GM18519 (cell line): ENCODE data around the gene PRKACA.
"Not testable (repeated sequence)": the region's sequence is repeated elsewhere in the genome, so short reads cannot be mapped to it uniquely, and the experiment has no call there.

Experiments
- ATAC-seq: cut with Tn5 transposase; IDR thresholded peaks from one replicate; pipeline ENCODE4 v1.9.1; 2021; ENCODE audit warnings: mild to moderate bottlenecking, moderate library complexity; ENCODE audit not compliant: unreplicated experiment, low FRiP score

The PRKACA gene

DNA sequence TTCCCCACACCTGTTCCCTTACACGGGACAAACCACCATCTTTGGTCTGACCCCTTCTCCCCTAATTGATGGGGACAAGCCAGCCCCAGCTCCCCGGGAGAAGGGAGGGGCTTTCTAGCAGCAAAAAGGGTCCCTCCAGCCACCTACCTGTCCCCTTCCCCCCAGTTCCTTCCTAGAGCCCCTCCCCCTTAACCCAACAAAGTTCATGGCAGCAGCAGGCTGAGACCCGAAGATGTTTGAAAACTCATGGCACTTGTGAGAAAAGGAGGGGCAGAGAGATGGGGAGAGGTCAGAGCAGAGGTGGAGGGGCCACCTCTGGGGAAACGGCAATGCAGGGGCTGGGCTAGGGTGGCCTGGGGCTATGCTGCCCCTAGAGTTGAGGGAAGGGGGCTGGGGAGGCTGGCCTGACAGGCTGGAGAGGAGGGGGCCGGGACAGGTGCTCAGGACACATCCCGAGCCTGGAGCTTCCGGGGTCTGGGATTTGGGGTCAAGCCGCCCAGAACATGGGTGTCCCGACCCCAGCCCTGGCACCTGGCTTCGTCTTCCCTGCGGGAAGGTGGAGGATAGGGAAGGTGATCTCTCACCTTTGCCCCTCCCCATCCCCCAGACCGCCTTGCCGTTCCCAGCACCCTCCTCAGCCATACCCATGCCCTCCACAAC is 31.3 kb upstream of the PRKACA start:
- ATAC-seq: no peak

DNA sequence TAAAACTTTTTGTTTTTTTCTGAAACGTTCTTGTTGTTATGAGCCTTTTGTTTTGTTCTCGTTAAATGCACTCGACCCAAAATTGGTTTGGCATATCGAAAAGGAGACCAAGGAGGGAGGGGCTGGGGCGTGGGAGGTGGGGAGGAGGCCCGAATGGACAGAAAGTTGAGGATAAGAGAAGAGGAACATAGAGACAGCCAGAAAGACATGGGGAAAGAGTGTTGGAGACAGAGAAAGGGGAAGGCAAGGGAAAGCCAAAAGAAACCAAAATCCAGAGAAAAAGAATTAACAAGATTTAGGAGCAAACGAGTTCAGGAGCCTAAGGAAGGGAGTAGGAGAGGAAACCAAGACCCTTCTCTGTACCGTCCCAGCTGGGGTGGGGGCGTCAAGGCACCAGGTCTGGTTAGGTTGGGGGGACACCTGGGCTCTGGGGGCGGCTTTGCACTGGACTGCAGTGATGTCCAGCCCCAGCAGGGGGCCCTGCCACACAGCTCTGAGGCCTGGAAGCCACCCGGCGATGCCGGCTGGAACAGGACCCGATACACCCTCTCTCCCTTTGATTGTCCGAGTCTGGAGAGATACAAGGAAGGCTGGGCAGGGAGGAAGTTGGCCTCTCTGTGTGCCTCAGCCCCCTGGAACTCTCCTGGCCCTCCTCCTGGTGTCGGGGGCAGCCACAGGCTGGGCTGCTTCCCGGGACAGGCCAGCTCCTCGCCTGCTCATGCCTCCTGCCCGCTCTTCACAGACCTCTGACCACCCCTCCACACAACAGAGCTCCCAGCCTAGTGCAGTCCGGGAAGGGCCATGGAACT is 30.4 kb upstream of the PRKACA start:
- no peak for ATAC-seq

DNA sequence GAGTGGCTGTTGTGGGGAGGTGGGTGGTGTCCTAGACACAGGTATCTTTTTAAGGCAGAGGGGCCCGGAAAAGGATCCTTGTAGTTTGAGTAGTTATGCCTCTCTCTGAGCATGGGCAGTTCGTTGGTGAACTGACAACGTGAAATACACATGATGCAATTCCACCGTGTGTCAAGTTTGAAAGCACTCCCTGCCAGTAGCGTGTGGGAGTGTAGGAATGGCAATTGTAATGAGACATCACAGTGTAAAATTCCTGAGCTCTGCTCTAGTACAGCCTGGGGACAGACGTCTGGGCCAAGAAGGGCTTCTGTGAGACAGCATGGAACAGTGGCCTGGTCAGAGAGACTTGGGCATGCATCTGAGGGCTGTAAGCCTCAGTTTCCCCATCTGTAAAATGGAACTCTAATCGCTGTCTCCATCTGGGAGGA is 29.2 kb upstream of the PRKACA start:
- no peak for ATAC-seq

DNA sequence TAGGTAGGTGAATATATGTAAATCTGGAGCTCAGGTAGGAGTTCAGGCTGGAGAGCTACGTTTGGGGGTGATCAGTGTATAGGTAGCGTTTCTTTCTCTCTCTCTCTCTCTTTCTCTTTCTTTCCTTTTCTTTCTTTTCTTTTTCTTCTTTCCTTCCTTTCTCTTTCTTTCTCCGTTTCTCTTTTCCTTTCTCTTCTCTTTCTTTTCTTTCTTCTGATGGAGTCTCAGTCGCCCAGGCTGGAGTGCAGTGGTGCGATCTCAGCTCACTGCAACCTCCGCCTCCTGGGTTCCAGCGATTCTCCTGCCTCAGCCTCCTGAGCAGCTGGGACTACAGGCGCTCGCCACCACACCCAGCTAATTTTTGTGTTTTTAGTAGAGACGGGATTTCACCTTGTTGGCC is 28.6 kb upstream of the PRKACA start:
- not testable (repeated sequence) for ATAC-seq

DNA sequence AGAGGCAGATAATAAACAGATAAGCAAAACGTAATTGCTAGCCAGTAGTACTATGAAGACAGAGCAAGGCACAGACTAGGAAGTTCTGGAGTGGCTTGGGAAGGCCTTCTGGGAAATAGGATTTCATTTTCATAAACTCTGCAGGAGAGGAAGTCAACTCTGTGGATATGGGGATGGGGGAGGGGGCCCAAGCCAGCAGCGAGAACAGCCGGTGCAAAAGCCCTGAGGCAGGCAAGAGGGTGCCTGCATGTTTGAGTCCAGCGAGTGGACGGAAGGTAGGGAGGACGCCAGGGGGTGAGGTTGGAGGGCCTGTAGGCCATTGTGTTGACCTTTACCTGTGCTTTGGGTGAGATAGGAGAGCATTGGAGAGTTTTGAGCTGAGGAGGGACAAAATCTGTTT is 27.8 kb upstream of the PRKACA start:
- no peak for ATAC-seq

DNA sequence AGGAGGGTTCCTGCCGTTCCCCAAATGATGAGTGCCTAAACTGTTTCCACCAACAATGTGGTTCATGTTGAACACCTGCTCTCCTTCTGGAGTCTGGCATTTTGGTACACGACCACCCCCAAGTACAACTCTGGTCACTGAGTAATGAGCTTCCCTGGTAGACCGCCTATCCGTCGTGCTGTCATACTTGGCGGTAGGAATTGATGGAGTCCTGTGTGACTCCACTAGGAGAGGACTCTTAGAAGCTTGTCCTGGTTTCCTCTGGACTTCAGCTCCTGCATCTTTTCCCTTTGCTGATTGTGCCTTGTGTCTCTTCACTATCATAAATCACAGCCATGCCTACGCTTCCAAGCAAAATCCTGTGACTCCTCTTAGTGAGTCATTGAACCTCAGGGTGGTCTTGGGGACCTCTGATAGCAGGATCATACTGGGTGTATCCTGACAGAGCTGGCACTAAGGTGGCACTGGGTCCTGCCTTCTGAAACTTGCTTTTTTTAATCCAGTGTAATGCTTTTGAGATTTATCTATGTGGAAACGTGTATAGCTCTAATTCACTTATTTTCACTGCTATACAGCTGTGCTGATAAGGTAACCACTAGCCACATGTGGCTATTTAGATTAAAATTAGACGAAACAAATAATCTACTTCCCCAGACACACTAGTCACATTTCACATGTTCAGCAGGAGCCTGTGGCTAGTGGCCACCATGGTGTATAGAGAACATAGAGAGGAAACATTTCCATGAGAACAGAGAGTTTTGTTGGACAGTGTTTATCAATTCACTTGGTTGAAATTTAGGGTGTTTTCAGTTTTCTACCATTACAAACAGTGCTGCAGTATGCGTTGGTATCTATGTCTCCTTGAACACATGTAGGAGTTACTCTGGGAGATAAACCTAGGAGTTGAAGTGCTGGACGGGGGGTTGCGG is 25.0 kb upstream of the PRKACA start:
- ATAC-seq: no peak

DNA sequence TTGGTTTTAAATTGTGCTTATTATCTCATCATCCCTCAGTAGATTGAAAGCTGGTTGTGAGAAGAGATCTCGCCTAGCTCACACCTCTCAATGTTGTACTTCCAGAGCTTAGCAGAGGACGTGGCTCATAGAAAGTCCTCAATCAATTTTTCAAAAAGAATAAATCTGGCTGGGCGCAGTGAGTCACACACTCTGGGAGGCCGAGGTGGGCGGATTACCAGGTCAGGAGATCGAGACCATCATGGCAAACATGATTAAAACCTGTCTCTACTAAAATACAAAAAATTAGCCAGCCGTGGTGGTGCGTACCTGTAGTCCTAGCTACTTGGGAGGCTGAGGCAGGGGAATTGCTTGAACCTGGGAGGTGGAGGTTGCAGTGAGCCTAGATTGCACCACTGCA is 23.5 kb upstream of the PRKACA start:
- ATAC-seq: no peak

DNA sequence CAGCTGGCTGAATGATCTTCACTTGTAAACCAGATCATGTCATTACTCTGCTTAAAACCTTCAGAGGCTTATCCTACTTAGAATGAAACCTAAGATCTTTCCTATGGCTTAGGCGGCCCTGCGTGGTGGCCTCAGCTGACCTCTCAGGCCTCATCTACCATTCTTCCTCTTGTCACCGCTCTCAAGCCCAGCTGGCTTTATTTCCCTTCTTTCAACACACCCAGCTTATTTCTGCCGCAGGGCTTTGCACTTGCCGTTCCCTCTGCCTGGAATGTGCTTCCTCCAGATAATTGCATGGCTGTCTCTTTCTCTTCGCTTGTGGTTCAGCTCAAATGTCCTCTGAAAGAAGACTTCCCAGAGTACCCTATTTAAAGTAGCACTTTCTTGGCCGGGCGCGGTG is 22.4 kb upstream of the PRKACA start:
- ATAC-seq: no peak

DNA sequence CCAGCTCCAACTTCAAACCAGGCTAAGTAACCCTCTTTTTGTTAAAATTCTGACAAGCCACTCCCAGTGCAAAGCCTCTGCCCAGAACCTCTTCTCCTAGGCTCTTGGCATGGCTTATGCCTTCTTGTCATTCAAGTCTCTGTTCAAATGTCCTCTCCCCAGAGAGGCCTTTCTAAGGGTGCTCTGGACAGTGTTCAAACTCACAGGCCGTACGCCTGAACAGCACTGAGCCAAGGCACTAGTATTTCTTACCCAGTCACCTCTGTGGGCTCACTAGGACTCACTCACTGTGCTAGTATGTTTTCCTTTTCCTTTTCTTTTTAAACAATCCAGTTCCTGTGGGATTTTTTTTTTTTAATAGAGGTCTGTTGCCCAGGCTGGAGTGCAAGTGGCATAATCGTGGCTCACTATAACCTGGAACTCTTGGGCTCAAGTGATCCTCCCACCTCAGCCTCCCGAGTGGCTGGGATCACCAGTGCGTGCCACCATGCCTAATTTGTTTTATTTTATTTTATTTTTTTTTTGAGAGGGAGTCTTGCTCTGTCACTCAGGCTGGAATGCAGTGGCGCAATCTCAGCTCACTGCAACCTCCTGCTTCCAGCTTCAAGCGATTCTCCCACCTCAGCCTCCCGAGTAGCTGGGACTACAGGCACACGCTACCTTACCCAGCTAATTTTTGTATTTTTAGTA is 21.2 kb upstream of the PRKACA start:
- no peak for ATAC-seq

DNA sequence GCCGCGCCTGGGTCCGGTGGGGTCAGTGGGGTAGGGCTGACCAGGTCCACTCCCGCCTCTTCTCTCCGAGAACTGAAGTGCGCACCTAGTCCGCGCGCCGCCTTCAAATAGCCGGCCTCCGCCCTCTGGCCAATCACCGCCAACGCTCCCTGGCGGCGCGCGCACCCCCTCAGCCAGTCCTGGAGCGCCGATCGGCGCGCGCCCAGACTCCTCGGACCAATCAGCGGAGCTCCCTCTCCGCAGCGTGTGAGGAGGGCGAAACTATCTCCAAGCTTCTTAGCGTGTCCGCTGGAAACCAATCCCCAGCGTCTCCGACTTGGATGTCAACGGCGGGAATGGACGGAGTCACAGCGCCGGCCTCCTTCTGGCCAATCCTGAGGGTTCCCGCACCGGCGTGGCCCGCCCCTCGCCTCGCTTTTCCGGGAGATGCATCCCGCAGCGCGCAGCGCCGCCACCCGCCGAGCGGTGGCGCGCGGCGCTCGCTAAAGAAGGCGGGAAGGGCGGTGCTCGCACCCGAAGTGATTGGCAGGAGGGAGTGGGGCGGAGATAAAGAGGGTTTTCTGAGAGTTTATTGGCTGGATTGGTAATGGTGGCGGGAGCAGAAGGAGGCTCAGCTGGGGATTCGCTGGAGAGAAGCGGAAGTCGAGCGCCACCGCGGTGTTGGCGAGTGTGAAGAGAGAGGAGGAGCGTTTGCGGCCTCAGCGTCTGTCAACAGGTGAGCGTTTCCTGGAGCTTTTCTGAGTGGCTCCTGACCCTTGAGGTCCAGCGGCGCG is 19.1 kb upstream of the PRKACA start, which contains the start of gene ASF1B:
Gene ASF1B, minus strand, starts transcription at position 81 of the 773 bp plus-strand sequence. CDS start 133 bp downstream, outside the sequence.
- ATAC-seq: peak; percentile 67

DNA sequence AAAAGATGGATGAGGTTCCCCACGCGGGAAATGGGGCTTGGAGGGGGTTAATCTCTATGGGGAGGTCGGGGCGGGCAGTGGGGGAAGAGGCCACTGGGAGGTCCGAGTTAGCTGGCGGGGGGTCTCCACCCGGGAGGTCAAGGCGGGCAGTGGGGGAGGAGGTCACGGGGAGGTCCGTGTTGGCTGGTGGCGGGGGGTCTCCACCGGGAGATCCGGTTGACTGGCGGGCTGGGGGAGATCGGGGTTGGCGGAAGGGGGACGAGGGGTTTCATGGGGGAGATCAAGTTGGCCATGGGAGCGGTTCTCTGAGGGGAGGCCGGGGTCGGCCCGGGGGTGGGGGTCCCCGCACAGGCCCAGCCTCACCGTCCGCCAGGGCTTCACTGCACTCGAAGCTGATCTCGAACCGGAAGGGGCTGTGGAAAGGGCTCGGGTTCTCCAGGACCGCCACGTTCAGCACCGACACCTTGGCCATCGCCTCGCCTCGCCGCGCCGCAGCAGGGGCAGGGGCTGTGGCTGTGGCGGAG is 18.5 kb upstream of the PRKACA start:
- ATAC-seq: no peak

DNA sequence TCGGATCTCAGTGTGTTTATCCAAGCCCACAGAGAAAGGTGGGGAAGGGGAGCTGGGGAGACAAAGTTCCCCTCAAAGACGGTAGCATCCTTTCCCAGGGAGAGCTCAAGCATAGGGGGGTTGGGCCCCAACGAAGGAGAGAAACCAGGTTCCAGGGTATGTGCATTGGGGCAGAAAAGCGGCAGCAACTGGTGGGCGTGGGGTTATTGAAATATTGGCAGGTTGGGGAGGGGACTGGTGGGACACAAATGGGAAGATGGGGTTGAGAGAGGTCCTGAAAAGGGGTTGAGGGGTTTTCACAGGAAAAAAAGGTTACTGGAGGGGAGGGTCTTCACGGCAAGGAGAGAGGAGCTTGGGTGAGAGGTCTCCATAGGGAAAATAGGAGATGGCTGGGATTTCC is 17.8 kb upstream of the PRKACA start:
- ATAC-seq: no peak

DNA sequence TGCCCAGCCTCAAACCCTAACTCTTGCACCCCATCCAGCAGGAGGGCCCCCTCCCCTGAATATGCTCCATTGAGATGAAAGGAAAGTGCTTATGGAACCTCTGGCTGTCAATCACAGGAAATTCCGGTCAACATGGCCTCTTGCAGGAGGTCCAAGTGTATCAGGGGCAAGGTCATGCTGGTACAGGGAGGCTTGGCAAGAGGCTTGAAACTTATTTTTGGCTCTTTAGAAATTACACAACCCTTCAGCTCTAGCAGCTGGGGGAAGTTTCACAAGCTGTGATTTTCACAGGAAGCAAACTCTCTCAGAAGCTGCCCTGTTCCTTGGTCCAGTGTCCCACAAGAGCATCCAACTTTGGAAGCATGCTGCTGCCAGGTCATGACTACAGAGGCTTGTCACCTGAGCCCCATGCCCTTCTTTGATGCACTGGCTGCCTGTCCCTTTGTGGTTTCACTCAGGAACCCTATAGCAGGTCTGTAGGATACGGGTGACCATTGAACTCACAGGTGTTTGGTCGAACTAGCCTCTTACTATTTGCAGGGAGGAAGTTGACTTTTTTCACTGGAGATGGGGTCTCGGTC is 10.5 kb upstream of the PRKACA start:
- no peak for ATAC-seq

DNA sequence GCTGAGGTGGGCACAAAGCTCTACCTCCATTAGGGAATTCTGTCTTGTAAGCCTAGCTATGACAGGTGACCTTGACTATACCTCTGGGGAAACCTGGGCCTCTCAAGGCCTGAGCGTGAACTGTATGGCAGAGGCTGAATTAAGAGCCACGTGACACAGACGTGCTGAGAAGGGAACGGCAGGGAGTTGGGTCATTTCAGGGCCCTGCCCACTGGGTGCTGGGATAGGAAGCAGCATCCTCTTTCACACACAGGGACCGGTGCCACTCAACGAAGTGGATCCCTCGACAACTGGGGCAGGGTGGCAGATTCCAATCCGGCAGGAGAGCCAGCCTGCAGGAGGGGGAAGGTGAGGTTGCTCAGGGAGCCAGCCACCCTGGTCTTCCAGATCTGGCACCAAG is 9.6 kb upstream of the PRKACA start:
- ATAC-seq: no peak

DNA sequence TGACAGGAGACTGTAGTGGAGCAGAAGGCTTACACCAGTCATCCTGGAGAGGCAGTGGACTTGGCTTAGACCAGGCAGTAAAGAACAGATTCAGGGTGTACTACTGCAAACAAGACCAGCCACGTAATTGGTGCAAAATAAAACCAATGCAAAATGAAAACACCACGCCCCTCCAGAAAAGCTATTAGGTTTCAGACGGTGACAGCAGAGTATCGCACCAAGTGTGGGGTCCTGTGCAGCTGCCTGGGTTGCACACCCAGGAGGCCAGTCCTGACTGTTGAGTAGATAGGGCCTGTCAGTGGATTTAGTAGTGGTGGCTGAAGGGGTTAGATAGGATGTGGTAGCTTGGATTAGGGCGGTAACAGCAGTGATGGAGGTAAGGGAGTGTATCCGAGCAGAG is 5.4 kb upstream of the PRKACA start:
- ATAC-seq: no peak

DNA sequence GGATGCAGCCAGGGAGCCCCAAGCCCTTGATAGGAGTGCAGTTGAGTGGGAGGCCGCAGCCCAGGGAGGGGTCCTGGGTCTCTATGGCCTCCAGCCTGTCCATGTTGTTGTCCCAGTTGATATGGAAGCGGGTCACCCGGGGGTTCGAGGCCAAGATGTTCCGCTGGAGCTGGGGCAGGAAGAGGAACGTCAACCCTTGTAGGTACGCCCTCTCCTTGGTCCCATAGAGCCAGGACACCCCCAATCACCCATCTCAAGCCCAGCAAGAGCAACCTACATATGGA is 2.9 kb upstream of the PRKACA start:
- ATAC-seq: no peak

DNA sequence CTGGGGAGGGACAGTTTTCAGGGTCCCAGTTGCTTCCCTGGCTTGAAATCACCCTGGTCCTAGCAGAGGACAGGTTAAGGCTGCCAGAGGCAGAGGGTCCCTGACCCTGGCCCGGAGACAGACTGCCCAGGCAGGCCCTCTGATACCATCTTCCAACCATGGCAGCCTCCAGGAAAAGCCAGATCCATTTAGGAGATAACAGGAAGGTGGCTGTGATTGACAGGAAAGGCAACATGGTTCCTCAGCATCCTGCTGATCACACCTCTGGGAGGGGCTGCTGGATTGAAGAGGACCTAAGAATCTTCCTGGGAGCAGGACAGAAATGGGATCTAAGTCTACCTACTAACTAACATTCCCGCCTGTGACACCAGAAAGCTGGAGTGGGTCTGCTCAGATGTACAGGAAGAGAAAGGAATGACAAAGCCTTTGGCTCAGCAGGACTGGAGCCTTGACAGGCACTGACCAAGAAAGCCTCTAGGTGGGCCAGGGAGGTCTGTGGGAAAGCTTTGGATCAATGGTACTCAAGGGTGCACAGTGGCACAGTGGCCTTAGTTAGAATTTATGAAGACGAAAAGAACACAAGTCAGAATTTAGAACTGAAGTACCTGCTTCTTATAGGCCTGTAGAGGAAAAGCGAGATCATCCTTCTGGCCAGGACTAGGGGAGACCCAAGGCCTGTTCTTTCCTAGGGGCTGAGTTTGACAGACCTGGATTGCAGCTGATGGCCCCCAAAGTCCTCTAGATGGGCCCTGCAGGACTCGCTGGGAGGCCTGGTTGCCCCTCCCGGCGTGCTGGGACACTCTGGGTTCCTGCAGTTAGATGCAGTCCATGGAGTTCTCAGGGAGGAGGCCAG is 2.3 kb upstream of the PRKACA start:
- ATAC-seq: no peak

DNA sequence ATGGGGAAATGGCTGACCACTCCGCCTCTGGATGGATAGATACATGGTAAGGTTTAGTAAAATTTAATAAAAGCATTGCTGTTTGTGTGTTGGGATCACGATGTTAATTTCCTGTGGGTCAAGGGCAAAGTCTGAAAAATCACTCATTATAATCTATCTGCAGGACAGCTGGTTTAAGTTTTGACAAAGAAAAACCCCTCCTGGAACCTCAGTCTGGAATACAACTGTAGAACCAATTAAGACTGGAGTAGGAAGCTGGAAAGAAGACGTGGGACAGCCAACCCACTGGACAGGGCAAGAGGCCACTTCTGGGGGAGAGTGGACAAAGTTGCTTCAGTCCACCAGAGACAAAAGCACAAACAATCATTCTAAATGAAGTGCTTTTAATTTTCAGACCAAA is 1.6 kb upstream of the PRKACA start:
- ATAC-seq: no peak
